ENCODE data around the gene LIMK1.
"Not testable (repeated sequence)": the region's sequence is repeated elsewhere in the genome, so short reads cannot be mapped to it uniquely, and the experiment has no call there.

LIMK1 gene

GRCh38 chr7:74084722-74085578 lies 1.3 kb downstream of the LIMK1 start:
- DNase-seq, result no peak

- no peak for DNase-seq
Measured at GRCh38 chr7:74087791-74088453, 4.3 kb downstream of the LIMK1 start.

DNA sequence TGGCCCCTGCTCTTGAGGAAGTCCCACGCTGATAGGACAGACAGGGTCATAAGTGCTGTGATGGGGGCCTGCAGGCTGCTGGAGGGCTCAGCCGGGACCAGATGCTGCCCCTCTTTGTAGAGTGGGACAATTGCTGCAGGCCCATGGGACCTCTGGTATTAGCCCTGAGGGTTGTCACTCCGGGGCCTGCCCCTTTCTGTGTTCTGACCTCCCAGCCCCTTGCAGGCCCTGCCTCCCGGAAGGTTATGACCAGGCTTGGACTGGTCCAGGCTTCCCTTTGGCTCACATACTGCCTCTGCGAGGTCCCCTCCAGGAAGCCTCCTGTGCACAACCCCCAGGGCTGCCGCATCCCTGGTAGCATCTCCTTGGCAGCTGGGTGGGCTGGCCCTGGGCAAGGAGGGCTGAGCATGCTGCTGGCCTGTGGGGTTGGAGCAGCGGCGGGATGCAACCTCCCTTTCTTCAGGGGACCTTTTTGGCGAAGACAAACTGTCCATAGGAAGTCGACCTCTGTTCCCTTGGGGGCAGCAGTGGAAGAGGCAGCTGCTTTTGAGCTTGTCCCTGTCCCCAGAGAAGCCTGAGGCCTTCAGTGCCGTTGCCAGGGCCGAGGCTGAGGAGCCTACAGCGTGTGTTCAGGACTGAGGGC lies 8.8 kb downstream of the LIMK1 start:
- no peak for DNase-seq

DNA sequence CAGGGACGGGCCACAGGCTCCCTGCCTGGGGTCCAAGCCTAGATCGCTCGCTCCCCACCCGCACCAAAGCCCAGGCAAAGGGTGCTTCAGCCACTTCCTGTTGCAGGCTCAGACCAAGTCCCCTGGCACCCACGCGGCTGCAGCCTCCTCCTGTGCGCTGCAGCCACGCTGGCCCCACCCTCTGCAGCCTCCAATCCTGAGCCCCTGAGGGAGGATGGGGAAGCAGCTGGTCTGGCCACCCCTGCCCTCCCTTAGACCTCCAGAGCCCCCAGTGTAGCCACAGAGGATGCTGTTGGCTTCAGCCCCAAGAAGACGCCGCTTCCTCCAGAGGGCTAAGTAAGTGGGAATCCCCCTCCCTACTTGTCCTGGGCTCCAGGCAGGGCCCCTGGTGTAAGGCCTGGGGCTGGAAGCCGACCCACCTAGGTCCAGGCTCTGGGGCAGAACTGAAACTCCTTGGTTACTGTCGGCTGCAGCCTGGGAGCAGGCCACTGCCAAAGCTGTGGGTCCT lies 9.4 kb downstream of the LIMK1 start:
- DNase-seq, result no peak

DNA sequence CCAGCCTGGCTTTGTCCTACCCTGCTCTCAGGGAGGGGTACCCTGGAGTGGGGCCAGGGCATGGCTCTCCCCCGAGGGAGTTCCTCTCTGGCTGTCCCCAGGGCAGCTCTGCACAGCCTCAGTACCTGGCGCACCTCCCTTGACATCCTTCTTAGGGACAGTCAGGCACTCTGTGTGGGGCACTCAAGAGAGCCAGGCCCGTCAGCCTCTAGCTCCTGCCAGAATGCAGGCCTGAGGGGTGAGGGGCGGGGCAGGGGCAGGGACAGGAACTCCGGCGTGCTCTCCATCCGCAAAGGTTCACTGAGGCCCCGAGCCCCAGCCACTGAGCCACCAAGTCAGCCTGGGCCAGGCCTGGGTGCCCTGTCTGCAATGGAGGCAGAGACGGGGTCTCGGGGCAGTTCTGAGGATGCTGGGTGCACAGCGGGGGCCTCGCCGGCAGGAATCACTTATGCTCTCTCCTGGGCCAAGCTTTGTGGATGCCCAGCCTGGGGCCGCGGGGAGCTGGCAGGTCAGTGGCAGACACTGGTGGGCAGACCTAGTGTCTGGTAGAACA lies 10.1 kb downstream of the LIMK1 start:
- DNase-seq, result no peak

GRCh38 chr7:74094224-74095101 lies 10.9 kb downstream of the LIMK1 start:
- peak; percentile 75 to 82 for DNase-seq

- DNase-seq, result no peak
Measured at GRCh38 chr7:74095135-74095534, 11.5 kb downstream of the LIMK1 start.

- no peak for DNase-seq
Measured at GRCh38 chr7:74097937-74098614, 14.5 kb downstream of the LIMK1 start.

DNA sequence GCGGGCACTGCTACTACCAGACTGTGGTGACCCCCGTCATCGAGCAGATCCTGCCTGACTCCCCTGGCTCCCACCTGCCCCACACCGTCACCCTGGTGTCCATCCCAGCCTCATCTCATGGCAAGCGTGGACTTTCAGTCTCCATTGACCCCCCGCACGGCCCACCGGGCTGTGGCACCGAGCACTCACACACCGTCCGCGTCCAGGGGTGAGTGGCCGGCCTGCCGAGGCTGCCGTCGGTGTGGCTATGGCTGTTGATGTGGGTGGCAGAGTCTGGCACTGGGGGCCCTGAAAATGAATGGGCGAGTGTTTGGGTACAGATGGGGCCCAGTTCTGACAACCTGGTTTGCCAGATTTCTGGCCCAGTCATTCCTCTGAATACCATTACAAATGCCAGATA lies 15.4 kb downstream of the LIMK1 start:
- no peak for DNase-seq

- no peak for DNase-seq
Measured at GRCh38 chr7:74101061-74101681, 17.6 kb downstream of the LIMK1 start.

DNA sequence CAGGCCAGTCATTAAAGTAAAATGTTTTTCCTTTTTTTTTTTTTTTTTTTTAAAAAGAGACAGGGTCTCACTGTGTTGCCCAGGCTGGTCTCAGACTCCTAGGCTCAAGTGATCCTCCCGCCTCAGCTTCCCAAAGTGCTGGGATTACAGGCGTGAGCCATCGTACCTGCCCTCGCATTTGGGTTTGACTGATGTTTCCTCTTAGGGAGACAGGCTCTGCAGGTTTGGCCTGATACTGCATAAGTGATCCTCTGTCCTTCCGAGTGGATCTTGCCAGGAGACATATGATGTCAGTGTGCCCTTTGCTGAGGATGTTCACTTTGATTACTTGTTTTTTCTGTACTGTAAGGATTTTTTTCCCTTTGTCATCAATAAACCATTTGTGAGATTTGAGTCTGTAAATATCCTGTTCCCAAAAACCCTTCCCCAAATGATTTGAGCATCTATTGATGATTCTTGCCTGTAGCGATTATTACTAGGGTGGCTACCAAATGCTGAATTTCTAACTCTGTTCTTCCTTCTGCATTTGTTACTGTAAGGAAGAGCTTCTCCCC lies 19.7 kb downstream of the LIMK1 start:
- DNase-seq, result no peak

GRCh38 chr7:74104702-74105101 lies 21.1 kb downstream of the LIMK1 start:
- no peak for DNase-seq

DNA sequence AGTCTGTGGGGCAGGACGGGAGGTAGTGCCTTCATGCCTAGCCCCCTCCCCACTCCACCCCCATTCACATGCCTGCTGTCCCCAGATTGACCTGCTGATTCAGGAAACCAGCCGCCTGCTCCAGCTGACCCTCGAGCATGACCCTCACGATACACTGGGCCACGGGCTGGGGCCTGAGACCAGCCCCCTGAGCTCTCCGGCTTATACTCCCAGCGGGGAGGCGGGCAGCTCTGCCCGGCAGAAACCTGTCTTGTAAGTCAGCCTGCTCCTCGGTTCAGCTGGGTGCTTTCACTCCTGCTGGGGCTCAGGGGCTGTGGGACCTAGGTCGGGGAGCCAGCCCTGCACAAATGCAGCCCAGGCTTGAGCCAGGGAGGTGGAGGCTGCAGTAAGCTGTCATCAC lies 22.4 kb downstream of the LIMK1 start:
- DNase-seq, result no peak

DNA sequence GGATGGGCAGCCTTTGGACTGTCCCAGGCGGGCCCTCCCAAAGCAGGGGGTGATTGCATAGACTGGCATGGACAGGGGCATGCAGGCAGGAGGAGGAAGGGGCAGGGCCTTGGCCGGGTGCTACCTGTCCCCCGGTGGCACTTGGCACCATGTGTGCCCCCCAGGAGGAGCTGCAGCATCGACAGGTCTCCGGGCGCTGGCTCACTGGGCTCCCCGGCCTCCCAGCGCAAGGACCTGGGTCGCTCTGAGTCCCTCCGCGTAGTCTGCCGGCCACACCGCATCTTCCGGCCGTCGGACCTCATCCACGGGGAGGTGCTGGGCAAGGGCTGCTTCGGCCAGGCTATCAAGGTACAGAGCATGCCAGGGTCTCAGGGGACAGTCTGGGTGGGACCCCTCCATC lies 23.2 kb downstream of the LIMK1 start:
- no peak for DNase-seq

GRCh38 chr7:74115326-74115725 lies 31.7 kb downstream of the LIMK1 start:
- DNase-seq, result no peak

GRCh38 chr7:74116356-74116755 lies 32.8 kb downstream of the LIMK1 start:
- no peak for DNase-seq

GRCh38 chr7:74119831-74120230 lies 36.2 kb downstream of the LIMK1 start:
- no peak for DNase-seq

GRCh38 chr7:74121401-74122249 lies 38.0 kb downstream of the LIMK1 start:
- no peak for DNase-seq

- not testable (repeated sequence) for DNase-seq
Measured at GRCh38 chr7:74123892-74124291, 40.3 kb downstream of the LIMK1 start.
